HepG2 (cell line): Measurements from ENCODE around the gene KIF13A. TPM values are rescaled to one million over a fixed set of nuclear protein-coding genes. Genes with fewer than 3 reads are reported as not detected.

Experiments used
- ATAC-seq: fragments of 200-7000 bp; cut with Tn5 transposase; 3 replicates; pipeline ENCODE4 v1.9.1; 2020; ENCODE audit warnings: mild to moderate bottlenecking, moderate library complexity
- BruUV-seq: library from RNA; stranded (reverse); fragments of 400-500 nt; replicated peaks from 2 replicates; lab custom pipeline; 2021; lab: Mats Ljungman, UMichigan
- CTCF ChIA-PET: fragments of 300-600 bp; formaldehyde crosslinking; extraction: SDS; loops from one replicate; lab custom pipeline; 2021; ENCODE audit warnings: low total read pairs, inconsistent platforms, low intra/inter-chr PET ratio; lab: Yijun Ruan, JAX
- POLR2A ChIA-PET: fragments of 350-600 bp; sonication (Branson Sonifier 250); formaldehyde crosslinking; loops from one replicate; lab custom pipeline; 2020; ENCODE audit warnings: antibody characterized with exemption, inconsistent platforms; lab: Yijun Ruan, JAX
- DNase-seq: peaks from one replicate; pipeline ENCODE4 v3.0.0-alpha.2; 2015; ENCODE audit warnings: low spot score
- FAIRE-seq: peaks from 3 replicates; lab custom pipeline; 2011; peaks lifted over from hg19 to GRCh38; lab: Jason Lieb, UNC
- H2AFZ ChIP-seq: one replicate; pipeline ENCODE4 v1.6.1; 2011; ENCODE audit warnings: low read length, inconsistent platforms
- H3K27ac ChIP-seq: fragments of 300-600 bp; 3 replicates; pipeline ENCODE4 v1.8.0; 2011; ENCODE audit warnings: mixed run types, mild to moderate bottlenecking, mixed read lengths, low read length, inconsistent platforms; ENCODE audit not compliant: insufficient read depth; ENCODE audit errors: extremely low read length
- H3K27me3 ChIP-seq, 2 experiments: fragments of 200-600 bp in 1 of 2; 2 replicates in 1 of 2; 3 replicates in 1 of 2; pipeline versions ENCODE4 v1.6.0 to v1.8.0; 2011; ENCODE audit warnings: low read length in 2 of 2, mild to moderate bottlenecking in 2 of 2, moderate library complexity in 2 of 2, inconsistent platforms in 1 of 2; ENCODE audit not compliant: insufficient read depth in 2 of 2, control insufficient read depth in 1 of 2
- H3K36me3 ChIP-seq, 2 experiments: fragments of 200-600 bp in 1 of 2; replicated peaks in 1 of 2; 2 replicates in 1 of 2; 3 replicates in 1 of 2; pipeline versions ENCODE4 v1.5.1 to v1.8.0; 2011; ENCODE audit warnings: low read length in 2 of 2, inconsistent platforms in 1 of 2; ENCODE audit not compliant: insufficient read depth in 2 of 2, control insufficient read depth in 1 of 2
- H3K4me1 ChIP-seq: 2 replicates; pipeline ENCODE4 v1.5.1; 2012; ENCODE audit warnings: low read length, inconsistent platforms; ENCODE audit not compliant: insufficient read depth
- H3K4me2 ChIP-seq: 2 replicates; pipeline ENCODE4 v1.6.0; 2011; ENCODE audit warnings: low read depth, low read length, inconsistent platforms
- H3K4me3 ChIP-seq, 3 experiments: fragments of 200-600 bp in 1 of 3; sonication (generic), shearing (Covaris generic) in 1 of 3; replicated peaks in 1 of 3; 2 replicates each; pipeline ENCODE4 v1.5.1; 2011 to 2016; ENCODE audit warnings: low read length in 3 of 3, inconsistent platforms in 2 of 3, low read depth in 2 of 3, mild to moderate bottlenecking in 2 of 3, control low read depth in 1 of 3, mixed read lengths in 1 of 3; ENCODE audit not compliant: insufficient read depth in 1 of 3
- H3K79me2 ChIP-seq: one replicate; pipeline ENCODE4 v1.6.1; 2011; ENCODE audit warnings: low read length, inconsistent platforms; ENCODE audit not compliant: insufficient read depth
- H3K9ac ChIP-seq: 2 replicates; pipeline ENCODE4 v1.6.0; 2011; ENCODE audit warnings: mild to moderate bottlenecking, low read depth, low read length, inconsistent platforms; ENCODE audit not compliant: insufficient read depth
- H3K9me3 ChIP-seq: 2 replicates; pipeline ENCODE4 v1.5.1; 2012; ENCODE audit warnings: mild to moderate bottlenecking, low read length
- H4K20me1 ChIP-seq: 2 replicates; pipeline ENCODE4 v1.6.0; 2011; ENCODE audit warnings: inconsistent platforms, mild to moderate bottlenecking, low read length, moderate library complexity; ENCODE audit not compliant: insufficient read depth
- MIER3 ChIP-seq: IDR thresholded peaks from 2 replicates; pipeline ENCODE4 v1.6.1; 2016; ENCODE audit warnings: missing compliant biosample characterization, borderline replicate concordance
- SALL2 ChIP-seq: sonication (generic); formaldehyde crosslinking; IDR thresholded peaks from 2 replicates; pipeline ENCODE4 v1.8.1; 2023; ENCODE audit warnings: mild to moderate bottlenecking, missing genetic modification reagents, inconsistent platforms
- ZFP62 ChIP-seq: sonication (generic); formaldehyde crosslinking; IDR thresholded peaks from 2 replicates; pipeline ENCODE4 v1.4.0; 2020; ENCODE audit warnings: missing genetic modification reagents
- ZNF136 ChIP-seq: sonication (generic); formaldehyde crosslinking; IDR thresholded peaks from 2 replicates; pipeline ENCODE4 v1.8.1; 2022; ENCODE audit warnings: low read depth, mild to moderate bottlenecking, moderate library complexity, missing genetic modification reagents
- in situ Hi-C: cut with HindIII; loops from 2 replicates; pipeline ENCODE4 v1.10.0; 2017; ENCODE audit warnings: low pct_unique_long_range_greater_than_20kb; ENCODE audit not compliant: extremely low pct_ligation_motif_present
- intact Hi-C: fragments of 100-400 bp; cut with micrococcal nuclease; formaldehyde crosslinking; loops from one replicate; pipeline ENCODE4 v1.10.0; 2022; ENCODE audit not compliant: unreplicated experiment
- polyA plus RNA-seq, 8 experiments: library from polyadenylated mRNA; depleted of rRNA in 3 of 8; stranded (reverse) in 7 of 8; unstranded in 1 of 8; fragments of >200 nt; fragmentation: Illumina TruSeq in 4 of 8; extraction: Trizol in 4 of 8; gene quantifications; 2 replicates each; pipeline versions ENCODE4 v1.2.1 to v1.2.3, GENCODE V29; 2011 to 2016; ENCODE audit warnings: low read depth in 4 of 8, missing spikeins in 1 of 8, mixed read lengths in 1 of 8; ENCODE audit not compliant: insufficient read depth in 1 of 8
- total RNA-seq, 5 experiments: library from RNA; depleted of rRNA; stranded (reverse); fragments of >200 nt; fragmentation: Illumina TruSeq; extraction: Trizol; gene quantifications; 2 replicates each; pipeline ENCODE4 v1.2.3, GENCODE V29; 2016; ENCODE audit warnings: low read depth in 1 of 5
- TF ChIP-seq, protein P1 (sequence below): sonication (generic); formaldehyde crosslinking; IDR thresholded peaks from 2 replicates; pipeline ENCODE4 v1.4.0; 2020; ENCODE audit warnings: missing genetic modification reagents
- TF ChIP-seq, protein P2 (sequence below): sonication (generic); formaldehyde crosslinking; IDR thresholded peaks from 2 replicates; pipeline ENCODE4 v1.5.0; 2020; ENCODE audit warnings: missing genetic modification reagents
- TF ChIP-seq, protein P3 (sequence below): sonication (generic); formaldehyde crosslinking; IDR thresholded peaks from 2 replicates; pipeline ENCODE4 v1.4.0; 2020; ENCODE audit warnings: missing genetic modification reagents, mild to moderate bottlenecking, borderline replicate concordance
- TF ChIP-seq, protein P4 (sequence below): IDR thresholded peaks from 2 replicates; pipeline ENCODE4 v1.6.1; 2016; ENCODE audit warnings: low read depth, missing genetic modification reagents, missing compliant biosample characterization
- TF ChIP-seq, protein P5 (sequence below): sonication (generic); formaldehyde crosslinking; IDR thresholded peaks from 2 replicates; pipeline ENCODE4 v1.4.0; 2020; ENCODE audit warnings: low read depth, mild to moderate bottlenecking, missing genetic modification reagents
- TF ChIP-seq, protein P6 (sequence below): sonication (generic); formaldehyde crosslinking; conservative IDR thresholded peaks from 2 replicates; pipeline ENCODE4 v1.8.0; 2022; ENCODE audit warnings: low read depth, missing genetic modification reagents

Gene KIF13A
- total and polyA plus RNA-seq, 2 of the 13 experiments (the other 11 are each of a cell fraction or from before 2014, with no cell fraction given) = 21.1 to 37.2 TPM

DNA sequence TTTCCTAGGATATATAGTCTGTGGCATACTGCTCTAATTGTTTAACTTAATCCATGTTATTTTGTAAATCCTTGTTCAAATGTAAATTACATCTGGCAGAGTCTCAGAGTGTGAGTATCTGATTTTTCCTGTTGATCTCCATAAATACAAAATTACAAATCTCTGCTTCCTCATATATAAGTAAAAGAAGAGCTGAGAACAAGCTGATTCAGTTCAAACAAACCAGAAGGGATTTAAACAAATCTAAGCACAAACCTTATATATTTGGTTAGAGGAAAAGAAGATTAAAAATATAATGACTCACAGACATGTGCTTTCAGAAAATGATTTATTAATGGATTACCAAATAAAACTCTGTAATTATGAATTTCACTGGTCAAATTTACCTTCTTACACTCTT lies 37.3 kb downstream of the KIF13A start:
- no peaks in the 10 kb centered on the region; a peak in 1 of 5 replicates for H3K36me3 ChIP-seq
- no peaks in the 10 kb centered on the region; the same call in 1 of the 2 replicates for H4K20me1 ChIP-seq
- ChIA-PET POLR2A (no interaction called here), CTCF (no interaction called here)
- intact Hi-C loops (no loop called here), in situ Hi-C loops (no loop called here)
- H3K27ac ChIP-seq = no peak overlapping the region
- H3K4me1 ChIP-seq = no peaks in the 10 kb centered on the region
- no peak overlapping the region for H3K4me2 ChIP-seq
- FAIRE-seq (no peak), ATAC-seq (no peak), DNase-seq (no peak)
- no peaks in the 10 kb centered on the region for H3K27me3 ChIP-seq
- H3K9me3 ChIP-seq = no peaks in the 10 kb centered on the region
- no peak overlapping the region for H3K4me3 ChIP-seq
- H3K79me2 ChIP-seq = peaks cover 7% of the 10 kb centered on the region
- H2AFZ ChIP-seq = no peak overlapping the region
- no TSS peak for BruUV-seq
- no peak overlapping the region for H3K9ac ChIP-seq
- TF ChIP-seq ZFP62 (CRISPR knock-in tag) = no peak
- TF ChIP-seq, protein P1, sequence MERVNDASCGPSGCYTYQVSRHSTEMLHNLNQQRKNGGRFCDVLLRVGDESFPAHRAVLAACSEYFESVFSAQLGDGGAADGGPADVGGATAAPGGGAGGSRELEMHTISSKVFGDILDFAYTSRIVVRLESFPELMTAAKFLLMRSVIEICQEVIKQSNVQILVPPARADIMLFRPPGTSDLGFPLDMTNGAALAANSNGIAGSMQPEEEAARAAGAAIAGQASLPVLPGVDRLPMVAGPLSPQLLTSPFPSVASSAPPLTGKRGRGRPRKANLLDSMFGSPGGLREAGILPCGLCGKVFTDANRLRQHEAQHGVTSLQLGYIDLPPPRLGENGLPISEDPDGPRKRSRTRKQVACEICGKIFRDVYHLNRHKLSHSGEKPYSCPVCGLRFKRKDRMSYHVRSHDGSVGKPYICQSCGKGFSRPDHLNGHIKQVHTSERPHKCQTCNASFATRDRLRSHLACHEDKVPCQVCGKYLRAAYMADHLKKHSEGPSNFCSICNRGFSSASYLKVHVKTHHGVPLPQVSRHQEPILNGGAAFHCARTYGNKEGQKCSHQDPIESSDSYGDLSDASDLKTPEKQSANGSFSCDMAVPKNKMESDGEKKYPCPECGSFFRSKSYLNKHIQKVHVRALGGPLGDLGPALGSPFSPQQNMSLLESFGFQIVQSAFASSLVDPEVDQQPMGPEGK (CRISPR knock-in tag) = no peak
- TF ChIP-seq, protein P2, sequence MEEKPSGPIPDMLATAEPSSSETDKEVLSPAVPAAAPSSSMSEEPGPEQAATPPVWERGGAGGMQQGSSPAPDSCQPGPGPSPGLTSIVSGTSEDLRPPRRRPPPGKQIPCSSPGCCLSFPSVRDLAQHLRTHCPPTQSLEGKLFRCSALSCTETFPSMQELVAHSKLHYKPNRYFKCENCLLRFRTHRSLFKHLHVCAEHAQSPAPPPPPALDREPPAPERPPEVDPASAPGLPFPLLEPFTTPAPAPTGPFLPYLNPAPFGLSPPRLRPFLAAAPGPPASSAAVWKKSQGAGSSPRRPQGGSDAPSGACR (CRISPR knock-in tag) = no peak
- TF ChIP-seq ZNF136 (CRISPR knock-in tag) = no peak
- TF ChIP-seq MIER3 = no peak
- TF ChIP-seq, protein P3, sequence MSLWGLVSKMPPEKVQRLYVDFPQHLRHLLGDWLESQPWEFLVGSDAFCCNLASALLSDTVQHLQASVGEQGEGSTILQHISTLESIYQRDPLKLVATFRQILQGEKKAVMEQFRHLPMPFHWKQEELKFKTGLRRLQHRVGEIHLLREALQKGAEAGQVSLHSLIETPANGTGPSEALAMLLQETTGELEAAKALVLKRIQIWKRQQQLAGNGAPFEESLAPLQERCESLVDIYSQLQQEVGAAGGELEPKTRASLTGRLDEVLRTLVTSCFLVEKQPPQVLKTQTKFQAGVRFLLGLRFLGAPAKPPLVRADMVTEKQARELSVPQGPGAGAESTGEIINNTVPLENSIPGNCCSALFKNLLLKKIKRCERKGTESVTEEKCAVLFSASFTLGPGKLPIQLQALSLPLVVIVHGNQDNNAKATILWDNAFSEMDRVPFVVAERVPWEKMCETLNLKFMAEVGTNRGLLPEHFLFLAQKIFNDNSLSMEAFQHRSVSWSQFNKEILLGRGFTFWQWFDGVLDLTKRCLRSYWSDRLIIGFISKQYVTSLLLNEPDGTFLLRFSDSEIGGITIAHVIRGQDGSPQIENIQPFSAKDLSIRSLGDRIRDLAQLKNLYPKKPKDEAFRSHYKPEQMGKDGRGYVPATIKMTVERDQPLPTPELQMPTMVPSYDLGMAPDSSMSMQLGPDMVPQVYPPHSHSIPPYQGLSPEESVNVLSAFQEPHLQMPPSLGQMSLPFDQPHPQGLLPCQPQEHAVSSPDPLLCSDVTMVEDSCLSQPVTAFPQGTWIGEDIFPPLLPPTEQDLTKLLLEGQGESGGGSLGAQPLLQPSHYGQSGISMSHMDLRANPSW (CRISPR knock-in tag) = no peak
- TF ChIP-seq, protein P4, sequence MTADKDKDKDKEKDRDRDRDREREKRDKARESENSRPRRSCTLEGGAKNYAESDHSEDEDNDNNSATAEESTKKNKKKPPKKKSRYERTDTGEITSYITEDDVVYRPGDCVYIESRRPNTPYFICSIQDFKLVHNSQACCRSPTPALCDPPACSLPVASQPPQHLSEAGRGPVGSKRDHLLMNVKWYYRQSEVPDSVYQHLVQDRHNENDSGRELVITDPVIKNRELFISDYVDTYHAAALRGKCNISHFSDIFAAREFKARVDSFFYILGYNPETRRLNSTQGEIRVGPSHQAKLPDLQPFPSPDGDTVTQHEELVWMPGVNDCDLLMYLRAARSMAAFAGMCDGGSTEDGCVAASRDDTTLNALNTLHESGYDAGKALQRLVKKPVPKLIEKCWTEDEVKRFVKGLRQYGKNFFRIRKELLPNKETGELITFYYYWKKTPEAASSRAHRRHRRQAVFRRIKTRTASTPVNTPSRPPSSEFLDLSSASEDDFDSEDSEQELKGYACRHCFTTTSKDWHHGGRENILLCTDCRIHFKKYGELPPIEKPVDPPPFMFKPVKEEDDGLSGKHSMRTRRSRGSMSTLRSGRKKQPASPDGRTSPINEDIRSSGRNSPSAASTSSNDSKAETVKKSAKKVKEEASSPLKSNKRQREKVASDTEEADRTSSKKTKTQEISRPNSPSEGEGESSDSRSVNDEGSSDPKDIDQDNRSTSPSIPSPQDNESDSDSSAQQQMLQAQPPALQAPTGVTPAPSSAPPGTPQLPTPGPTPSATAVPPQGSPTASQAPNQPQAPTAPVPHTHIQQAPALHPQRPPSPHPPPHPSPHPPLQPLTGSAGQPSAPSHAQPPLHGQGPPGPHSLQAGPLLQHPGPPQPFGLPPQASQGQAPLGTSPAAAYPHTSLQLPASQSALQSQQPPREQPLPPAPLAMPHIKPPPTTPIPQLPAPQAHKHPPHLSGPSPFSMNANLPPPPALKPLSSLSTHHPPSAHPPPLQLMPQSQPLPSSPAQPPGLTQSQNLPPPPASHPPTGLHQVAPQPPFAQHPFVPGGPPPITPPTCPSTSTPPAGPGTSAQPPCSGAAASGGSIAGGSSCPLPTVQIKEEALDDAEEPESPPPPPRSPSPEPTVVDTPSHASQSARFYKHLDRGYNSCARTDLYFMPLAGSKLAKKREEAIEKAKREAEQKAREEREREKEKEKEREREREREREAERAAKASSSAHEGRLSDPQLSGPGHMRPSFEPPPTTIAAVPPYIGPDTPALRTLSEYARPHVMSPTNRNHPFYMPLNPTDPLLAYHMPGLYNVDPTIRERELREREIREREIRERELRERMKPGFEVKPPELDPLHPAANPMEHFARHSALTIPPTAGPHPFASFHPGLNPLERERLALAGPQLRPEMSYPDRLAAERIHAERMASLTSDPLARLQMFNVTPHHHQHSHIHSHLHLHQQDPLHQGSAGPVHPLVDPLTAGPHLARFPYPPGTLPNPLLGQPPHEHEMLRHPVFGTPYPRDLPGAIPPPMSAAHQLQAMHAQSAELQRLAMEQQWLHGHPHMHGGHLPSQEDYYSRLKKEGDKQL = no peak
- TF ChIP-seq, protein P5, sequence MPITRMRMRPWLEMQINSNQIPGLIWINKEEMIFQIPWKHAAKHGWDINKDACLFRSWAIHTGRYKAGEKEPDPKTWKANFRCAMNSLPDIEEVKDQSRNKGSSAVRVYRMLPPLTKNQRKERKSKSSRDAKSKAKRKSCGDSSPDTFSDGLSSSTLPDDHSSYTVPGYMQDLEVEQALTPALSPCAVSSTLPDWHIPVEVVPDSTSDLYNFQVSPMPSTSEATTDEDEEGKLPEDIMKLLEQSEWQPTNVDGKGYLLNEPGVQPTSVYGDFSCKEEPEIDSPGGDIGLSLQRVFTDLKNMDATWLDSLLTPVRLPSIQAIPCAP (CRISPR knock-in tag) = no peak
- TF ChIP-seq SALL2 (CRISPR knock-in tag) = no peak
- TF ChIP-seq, protein P6, sequence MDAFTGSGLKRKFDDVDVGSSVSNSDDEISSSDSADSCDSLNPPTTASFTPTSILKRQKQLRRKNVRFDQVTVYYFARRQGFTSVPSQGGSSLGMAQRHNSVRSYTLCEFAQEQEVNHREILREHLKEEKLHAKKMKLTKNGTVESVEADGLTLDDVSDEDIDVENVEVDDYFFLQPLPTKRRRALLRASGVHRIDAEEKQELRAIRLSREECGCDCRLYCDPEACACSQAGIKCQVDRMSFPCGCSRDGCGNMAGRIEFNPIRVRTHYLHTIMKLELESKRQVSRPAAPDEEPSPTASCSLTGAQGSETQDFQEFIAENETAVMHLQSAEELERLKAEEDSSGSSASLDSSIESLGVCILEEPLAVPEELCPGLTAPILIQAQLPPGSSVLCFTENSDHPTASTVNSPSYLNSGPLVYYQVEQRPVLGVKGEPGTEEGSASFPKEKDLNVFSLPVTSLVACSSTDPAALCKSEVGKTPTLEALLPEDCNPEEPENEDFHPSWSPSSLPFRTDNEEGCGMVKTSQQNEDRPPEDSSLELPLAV (CRISPR knock-in tag) = no peak
